ENCODE data around the gene EPG5. TPM values are rescaled to one million over a fixed set of nuclear protein-coding genes. Genes with fewer than 3 reads are reported as not detected.

Gene EPG5
- total and polyA plus RNA-seq, 2 donors (not counting 3 experiments of a cell fraction or from before 2014, with no cell fraction given), result 16.7 to 25.6 TPM

- BruUV-seq (replicated peaks), result no TSS peak
- TF ChIP-seq, protein P1, sequence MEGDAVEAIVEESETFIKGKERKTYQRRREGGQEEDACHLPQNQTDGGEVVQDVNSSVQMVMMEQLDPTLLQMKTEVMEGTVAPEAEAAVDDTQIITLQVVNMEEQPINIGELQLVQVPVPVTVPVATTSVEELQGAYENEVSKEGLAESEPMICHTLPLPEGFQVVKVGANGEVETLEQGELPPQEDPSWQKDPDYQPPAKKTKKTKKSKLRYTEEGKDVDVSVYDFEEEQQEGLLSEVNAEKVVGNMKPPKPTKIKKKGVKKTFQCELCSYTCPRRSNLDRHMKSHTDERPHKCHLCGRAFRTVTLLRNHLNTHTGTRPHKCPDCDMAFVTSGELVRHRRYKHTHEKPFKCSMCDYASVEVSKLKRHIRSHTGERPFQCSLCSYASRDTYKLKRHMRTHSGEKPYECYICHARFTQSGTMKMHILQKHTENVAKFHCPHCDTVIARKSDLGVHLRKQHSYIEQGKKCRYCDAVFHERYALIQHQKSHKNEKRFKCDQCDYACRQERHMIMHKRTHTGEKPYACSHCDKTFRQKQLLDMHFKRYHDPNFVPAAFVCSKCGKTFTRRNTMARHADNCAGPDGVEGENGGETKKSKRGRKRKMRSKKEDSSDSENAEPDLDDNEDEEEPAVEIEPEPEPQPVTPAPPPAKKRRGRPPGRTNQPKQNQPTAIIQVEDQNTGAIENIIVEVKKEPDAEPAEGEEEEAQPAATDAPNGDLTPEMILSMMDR (IDR thresholded peaks at IDR 0.05; ENCODE audit: extremely low read depth in 1 of 2, insufficient read depth in 1 of 2, low read depth in 1 of 2, low read length in 2 of 2), result no peak
- TF ChIP-seq POLR2AphosphoS5 (IDR thresholded peaks at IDR 0.05; ENCODE audit: insufficient read depth, low read depth, low read length) (no peak), EZH2 (IDR thresholded peaks at IDR 0.05; ENCODE audit: borderline replicate concordance, low read depth, low read length, severe bottlenecking) (no peak), POLR2A (IDR thresholded peaks at IDR 0.05; ENCODE audit: low read depth, low read length) (no peak), MAX (IDR thresholded peaks at IDR 0.05; ENCODE audit: insufficient read depth, insufficient read length) (no peak), MYC (IDR thresholded peaks at IDR 0.05; ENCODE audit: low read depth, low read length) (no peak), JUN (IDR thresholded peaks at IDR 0.05; ENCODE audit: borderline replicate concordance, insufficient read depth, insufficient read length, low read depth) (no peak), FOS (IDR thresholded peaks at IDR 0.05; ENCODE audit: borderline replicate concordance, insufficient read depth, low read length) (no peak)
- no peak overlapping the region for H2AFZ ChIP-seq (ENCODE audit: low read depth, low read length)
- FAIRE-seq, result no peak
- H3K36me3 ChIP-seq (ENCODE audit: control insufficient read depth in 2 of 2, extremely low read depth in 1 of 2, insufficient read depth in 2 of 2, low read length in 2 of 2), result peaks cover 0 to 2% of the 10 kb centered on the region in 2 experiments
- H3K4me3 ChIP-seq (replicated peaks in 1 of 3; ENCODE audit: insufficient read depth in 1 of 3, low read depth in 1 of 3, low read length in 3 of 3), result no peak overlapping the region
- no peaks in the 10 kb centered on the region for H3K9me1 ChIP-seq (replicated peaks; ENCODE audit: control insufficient read depth, extremely low read depth, insufficient read depth, low read length)
- H3K27ac ChIP-seq (ENCODE audit: insufficient read depth, low read depth, low read length), result no peak overlapping the region
- intact Hi-C loops (cut with micrococcal nuclease), result no loop called here
- peaks cover 3% of the 10 kb centered on the region for H3K4me1 ChIP-seq (ENCODE audit: control insufficient read depth, extremely low read depth, insufficient read depth, low read length)
- H3K9ac ChIP-seq (replicated peaks; ENCODE audit: extremely low read depth, insufficient read depth, low read length), result no peak overlapping the region
- POLR2A ChIA-PET, result no interaction called here
- H3K27me3 ChIP-seq (ENCODE audit: control insufficient read depth in 2 of 2, insufficient read depth in 2 of 2, low read length in 2 of 2), result no peaks in the 10 kb centered on the region
- H4K20me1 ChIP-seq (replicated peaks; ENCODE audit: control insufficient read depth, extremely low read depth, insufficient read depth, low read length), result no peaks in the 10 kb centered on the region
- no peaks in the 10 kb centered on the region for H3K9me3 ChIP-seq (replicated peaks; ENCODE audit: control insufficient read depth, insufficient read depth, low read length)
- H3K79me2 ChIP-seq (ENCODE audit: control insufficient read depth, insufficient read depth, low read length), result peaks cover 28% of the 10 kb centered on the region
- DNase-seq (ENCODE audit: low read depth, low spot score), result no peak
- dilution Hi-C loops (cut with MboI; ENCODE audit: extremely low pct_ligation_motif_present, low sequenced_read_pairs), result no loop called here
- H3K4me2 ChIP-seq (ENCODE audit: insufficient read depth, low read length), result no peak overlapping the region
- CTCF ChIA-PET, result interaction anchor here (1.5 to 1.6 kb wide), 2 partner anchors 53 to 111 kb away, joined by 3 read pairs; no protein-coding TSS in a partner anchor
These were observed 4.3 kb downstream of the EPG5 start for GRCh38 chr18:45962866-45963265.
